GM18951 (cell line): ENCODE results near the gene RNF121.
A peak's percentile ranks its signal among the peaks of the same experiment; 100 is the strongest.

Experiments used
- POLR2A ChIP-seq: IDR thresholded peaks from 4 replicates; pipeline ENCODE4 v1.6.1; 2011; ENCODE audit warnings: mild to moderate bottlenecking; ENCODE audit not compliant: insufficient read length, insufficient read depth; ENCODE audit errors: extremely low read depth
- in situ Hi-C: fragments of 300-500 bp; cut with MboI; formaldehyde crosslinking; loops from one replicate; pipeline ENCODE4 v1.12.0; 2022; ENCODE audit warnings: low sequenced_read_pairs, mixed read lengths, inconsistent platforms; ENCODE audit not compliant: unreplicated experiment

The RNF121 gene

GRCh38 chr11:71927820-71928736 lies 768 bp upstream of the RNF121 start, which contains the start of gene XNDC1N:
Gene XNDC1N, minus strand, starts transcription at chr11:71928594. Its CDS starts 5,241 bp downstream, at chr11:71923353.
- TF ChIP-seq POLR2A: peak; percentile 71
- in situ Hi-C loops: no loop called here

- in situ Hi-C loops: no loop called here
Measured at GRCh38 chr11:71929491-71929890, 645 bp downstream of the RNF121 start.

DNA sequence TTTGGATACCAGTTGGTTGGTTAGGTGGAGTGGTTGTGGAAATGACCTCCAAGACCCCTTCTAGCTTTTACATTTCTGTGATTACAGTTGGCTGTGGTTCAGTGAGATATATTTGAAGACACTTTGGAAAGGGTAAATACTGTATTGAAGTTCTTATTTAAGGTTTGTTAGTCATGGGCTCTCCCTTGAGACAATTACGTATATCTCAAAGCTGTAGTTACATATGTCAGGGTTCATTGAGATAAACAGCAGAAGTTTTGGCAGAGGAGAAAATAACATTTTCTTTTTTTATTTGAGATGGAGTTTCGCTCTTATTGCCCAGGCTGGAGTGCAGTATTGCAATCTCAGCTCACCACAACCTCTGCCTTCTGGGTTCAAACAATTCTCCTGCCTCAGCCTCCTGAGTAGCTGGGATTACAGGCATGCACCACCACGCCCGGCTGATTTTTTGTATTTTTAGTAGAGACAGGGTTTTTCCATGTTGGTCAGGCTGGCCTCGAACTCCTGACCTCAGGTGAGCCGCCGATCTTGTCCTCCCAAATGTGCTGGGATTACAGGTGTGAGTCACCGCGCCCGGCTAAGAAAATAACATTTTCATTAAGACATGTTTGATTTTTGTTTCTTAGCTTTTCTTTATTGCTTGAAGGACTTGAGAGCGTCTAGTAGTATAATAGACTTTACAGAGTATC lies 1.9 kb downstream of the RNF121 start:
- no peak for TF ChIP-seq POLR2A
- in situ Hi-C loops: no loop called here

More at GRCh38 chr11:71929491-71929890, 645 bp downstream of the RNF121 start:
- TF ChIP-seq POLR2A: no peak

DNA sequence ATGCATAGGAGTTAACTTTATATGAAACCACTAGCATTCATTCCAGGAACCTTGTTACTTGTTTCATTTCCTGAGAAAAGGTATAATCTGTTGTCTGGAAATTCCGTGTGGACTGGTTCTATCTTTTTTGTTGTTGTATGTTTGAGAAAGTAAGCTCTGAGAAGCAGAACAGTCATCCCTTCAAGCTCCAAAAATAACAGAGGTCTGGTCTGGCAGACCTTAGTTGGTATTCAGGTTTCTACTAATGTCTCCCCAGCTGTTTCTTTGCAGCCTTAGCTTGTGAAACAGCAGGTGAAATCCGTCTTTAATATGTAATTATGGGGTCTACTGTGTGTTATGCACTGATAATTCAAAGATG lies 2.4 kb downstream of the RNF121 start:
- in situ Hi-C loops: no loop called here
- no peak for TF ChIP-seq POLR2A

DNA sequence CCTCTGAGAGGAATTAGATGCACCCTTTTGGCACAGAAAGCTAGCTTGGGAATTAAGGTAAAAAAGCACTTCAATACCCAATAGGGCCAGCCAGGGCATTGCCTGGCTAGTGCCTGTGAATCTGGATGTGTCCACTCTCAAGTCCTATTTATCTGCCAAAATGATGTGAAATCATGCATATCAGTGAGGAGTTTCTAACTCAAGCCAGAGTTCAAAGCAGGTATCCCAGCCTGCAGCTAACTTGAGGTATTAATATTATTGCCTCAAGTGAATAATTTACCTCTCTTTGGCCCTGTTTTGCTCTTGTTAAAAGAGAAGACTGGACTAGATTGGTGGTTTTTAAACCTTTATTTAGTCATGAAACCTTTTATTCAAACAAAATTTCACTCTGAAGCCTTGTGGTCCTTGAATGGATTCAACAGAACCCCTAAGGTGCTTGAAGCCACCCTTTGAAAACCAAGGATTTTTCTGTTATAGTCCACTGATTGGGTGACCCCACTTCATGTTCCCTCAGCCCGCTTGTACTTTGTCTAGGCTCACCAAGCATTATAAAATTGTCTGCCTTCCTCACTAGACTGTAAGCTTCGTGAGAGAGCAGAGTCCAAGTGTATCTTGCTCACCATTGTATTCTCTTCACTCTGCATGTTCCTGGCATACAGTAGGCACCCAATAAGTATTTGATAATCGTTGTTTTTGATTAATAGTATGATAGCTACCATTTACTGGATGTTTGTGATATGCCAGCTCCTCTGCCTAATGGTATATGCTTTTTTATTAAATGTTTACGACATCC lies 4.5 kb downstream of the RNF121 start:
- no peak for TF ChIP-seq POLR2A
- in situ Hi-C loops: no loop called here

DNA sequence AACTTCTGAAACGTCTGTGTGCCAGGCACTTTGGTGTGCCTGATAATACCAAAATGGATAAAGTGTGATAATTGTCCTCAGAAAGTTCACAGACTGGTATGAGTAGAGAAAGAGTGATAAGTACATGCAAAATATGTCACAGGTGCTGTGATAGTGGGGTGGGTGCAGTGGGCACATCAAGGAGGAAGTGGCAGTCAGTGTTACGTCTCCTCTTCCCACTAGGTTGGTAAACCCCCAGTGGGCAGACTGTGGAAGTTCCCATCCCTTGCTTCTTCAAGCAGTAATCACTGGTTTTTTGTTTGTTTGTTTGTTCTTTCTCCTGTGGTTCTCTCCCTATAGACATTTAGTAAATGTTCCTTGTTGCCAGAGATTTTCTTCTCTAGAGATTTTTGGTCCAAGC lies 5.4 kb downstream of the RNF121 start:
- TF ChIP-seq POLR2A: no peak
- in situ Hi-C loops: no loop called here

DNA sequence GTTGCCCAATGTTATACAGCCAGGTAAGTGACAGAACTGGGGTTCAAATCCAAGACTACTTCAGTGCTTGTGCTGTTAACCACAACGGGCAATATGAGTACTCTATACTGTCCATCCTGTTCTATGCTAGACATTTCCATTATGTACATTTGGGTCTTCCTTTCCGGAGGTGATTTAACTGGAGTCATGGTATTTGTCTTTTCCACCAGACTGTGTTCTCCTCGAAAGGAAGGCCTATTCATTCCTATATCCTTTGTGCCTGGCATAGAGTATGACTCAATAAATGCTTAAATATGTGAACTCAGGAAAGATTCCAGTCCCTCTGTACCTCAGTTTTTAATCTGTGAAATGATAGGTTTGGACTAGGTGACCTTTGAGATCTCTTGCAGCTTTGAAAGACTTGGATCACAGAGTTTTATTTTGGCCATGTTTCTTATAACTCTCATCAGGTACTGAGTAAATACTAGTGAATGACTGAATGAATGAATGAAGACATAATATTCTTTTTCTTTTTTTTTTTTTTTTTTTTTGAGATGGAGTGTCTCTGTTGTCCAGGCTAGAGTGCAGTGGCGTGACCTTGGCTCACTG lies 6.6 kb downstream of the RNF121 start:
- TF ChIP-seq POLR2A: no peak
- in situ Hi-C loops: no loop called here

DNA sequence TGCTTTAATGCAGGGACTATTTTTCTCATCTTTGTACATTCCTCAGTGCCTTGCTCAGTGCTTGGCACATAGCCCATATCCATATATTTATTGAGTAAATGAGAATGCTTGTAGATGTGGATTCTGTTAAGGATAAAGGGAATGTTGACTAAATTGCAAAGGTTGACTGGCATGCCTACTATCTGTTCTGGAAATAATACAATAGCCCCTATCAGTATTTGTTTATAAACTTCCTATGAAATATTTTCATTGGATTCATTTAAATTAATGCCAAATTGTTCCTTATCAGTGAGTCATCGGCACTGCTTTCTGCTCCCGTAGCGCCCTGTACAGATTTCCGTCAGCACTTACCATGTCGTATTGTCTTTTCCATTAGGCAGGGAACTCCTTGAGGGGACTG lies 8.0 kb downstream of the RNF121 start:
- TF ChIP-seq POLR2A: no peak
- in situ Hi-C loops: no loop called here

DNA sequence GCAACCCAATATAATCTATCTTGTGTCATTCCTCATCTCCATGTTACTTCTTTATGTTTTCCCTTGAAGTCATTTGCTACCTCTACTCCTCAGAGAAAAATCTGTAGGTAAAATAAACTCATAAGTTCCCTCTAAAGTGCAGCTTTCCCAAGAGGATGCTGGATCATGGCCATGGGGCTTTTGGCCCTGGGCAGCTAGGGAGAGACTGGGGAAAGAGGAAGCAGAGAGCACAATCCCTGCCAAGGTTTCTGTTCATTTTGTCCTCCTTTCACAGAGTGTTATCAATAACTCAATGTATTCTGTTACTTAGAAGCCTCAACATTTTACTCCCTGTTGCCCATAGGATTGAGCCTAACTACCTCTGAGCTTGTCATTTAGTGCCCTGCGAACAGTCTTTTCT lies 9.0 kb downstream of the RNF121 start:
- no peak for TF ChIP-seq POLR2A
- in situ Hi-C loops: no loop called here

GRCh38 chr11:71940561-71941219 lies 11.8 kb downstream of the RNF121 start:
- in situ Hi-C loops: no loop called here

DNA sequence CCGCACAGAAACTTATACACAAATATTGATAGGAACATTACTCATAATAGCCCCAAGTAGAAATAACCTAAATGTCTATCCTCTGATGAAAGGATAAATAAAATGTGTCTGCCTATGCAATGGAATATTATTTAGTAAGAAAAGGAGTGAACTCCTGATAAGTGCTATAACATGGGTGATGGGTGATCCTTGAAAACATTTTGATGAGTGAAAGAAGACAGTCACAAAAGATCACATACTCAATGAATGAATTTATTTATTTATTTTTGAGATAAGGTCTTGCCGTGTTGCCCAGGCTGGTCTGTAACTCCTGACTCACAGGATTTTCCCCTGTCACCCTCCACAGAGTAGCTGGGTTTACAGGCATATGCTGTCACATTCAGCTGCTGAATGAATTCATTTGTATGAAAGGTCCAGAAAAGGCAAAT lies 17.3 kb downstream of the RNF121 start:
- in situ Hi-C loops: no loop called here

More at GRCh38 chr11:71940561-71941219, 11.8 kb downstream of the RNF121 start:
- no peak for TF ChIP-seq POLR2A

DNA sequence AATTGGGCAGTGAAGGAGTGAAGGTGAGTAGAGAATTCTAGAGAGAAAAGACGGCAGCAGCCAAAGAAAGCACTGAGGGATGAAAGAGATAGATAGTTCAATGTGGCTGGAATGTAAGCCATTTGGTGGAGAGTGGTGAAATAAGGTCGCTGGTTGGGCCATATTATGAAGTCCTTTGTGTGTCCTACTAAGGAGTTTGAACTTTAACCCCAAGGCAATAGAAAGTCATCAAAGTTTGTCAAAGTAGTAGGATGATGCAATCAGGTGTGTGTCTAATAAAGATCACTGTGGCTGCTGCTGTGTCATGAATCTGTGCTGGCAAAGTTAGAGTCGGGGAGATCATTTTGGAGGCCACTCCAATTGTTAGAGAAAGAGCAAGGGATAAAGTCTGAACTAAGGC lies 18.7 kb downstream of the RNF121 start:
- in situ Hi-C loops: no loop called here
- TF ChIP-seq POLR2A: no peak

More for the DNA sequence above, 17.3 kb downstream of the RNF121 start:
- no peak for TF ChIP-seq POLR2A
